ENCODE data around the gene HDAC4. TPM values are rescaled to one million over a fixed set of nuclear protein-coding genes. Genes with fewer than 3 reads are reported as not detected.
A peak's percentile ranks its signal among the peaks of the same experiment; 100 is the strongest.

The HDAC4 gene
- total RNA-seq, 1 donor from 2014 or later: 11.8 TPM

GRCh38 chr2:239263669-239264491 is 136.9 kb downstream of the HDAC4 start:
- Mint-ChIP-seq H3K27me3 (ENCODE audit: low read depth, unreplicated experiment) (no peaks in the 10 kb centered on the region), H3K27ac (ENCODE audit: unreplicated experiment) (peak overlapping the region; percentile 66), H3K4me1 (ENCODE audit: low read depth, unreplicated experiment) (peaks cover 40% of the 10 kb centered on the region), H3K4me3 (ENCODE audit: unreplicated experiment) (no peak overlapping the region), H3K9me3 (ENCODE audit: unreplicated experiment) (no peaks in the 10 kb centered on the region), H3K36me3 (ENCODE audit: low read depth, unreplicated experiment) (peaks cover 2% of the 10 kb centered on the region)
- no peaks in the 10 kb centered on the region for H3K36me3 ChIP-seq (ENCODE audit: insufficient read depth, low read length)
- FAIRE-seq (no peak), DNase-seq (ENCODE audit: low read depth) (no peak)
- no peak overlapping the region for H2AFZ ChIP-seq (ENCODE audit: low read depth, low read length)
- H3K27ac ChIP-seq (ENCODE audit: low read depth, low read length): no peak overlapping the region
- H3K4me3 ChIP-seq (ENCODE audit: insufficient read depth, low read depth, low read length): no peak overlapping the region
- TF ChIP-seq EZH2 (IDR thresholded peaks at IDR 0.05; ENCODE audit: insufficient read depth, low read length): no peak
- TF ChIP-seq CTCF (IDR thresholded peaks at IDR 0.05; ENCODE audit: insufficient read depth, low read depth, low read length): no peak
- no peak overlapping the region for H3K9ac ChIP-seq (ENCODE audit: low read length)
- H3K27me3 ChIP-seq (ENCODE audit: insufficient read depth, low read length): no peaks in the 10 kb centered on the region
- H3K4me2 ChIP-seq (ENCODE audit: low read length): peak overlapping the region; percentile 6
- H3K9me3 ChIP-seq (ENCODE audit: insufficient read depth, low read depth, low read length): no peaks in the 10 kb centered on the region
- H3K79me2 ChIP-seq (ENCODE audit: insufficient read depth, low read length): peaks cover 30% of the 10 kb centered on the region
- peaks cover 37% of the 10 kb centered on the region for H4K20me1 ChIP-seq (ENCODE audit: insufficient read depth, low read length)
- peaks cover 30% of the 10 kb centered on the region for H3K4me1 ChIP-seq (ENCODE audit: insufficient read depth, low read length)

- Histone ChIP-seq H3K27ac (ENCODE audit: low read depth, low read length) (no peak overlapping the region), H3K9me3 (ENCODE audit: insufficient read depth, low read depth, low read length) (no peaks in the 10 kb centered on the region), H3K4me2 (ENCODE audit: low read length) (no peak overlapping the region), H3K79me2 (ENCODE audit: insufficient read depth, low read length) (peaks cover 26% of the 10 kb centered on the region), H2AFZ (ENCODE audit: low read depth, low read length) (no peak overlapping the region), H3K36me3 (ENCODE audit: insufficient read depth, low read length) (no peaks in the 10 kb centered on the region), H4K20me1 (ENCODE audit: insufficient read depth, low read length) (peaks cover 31% of the 10 kb centered on the region), H3K4me3 (ENCODE audit: insufficient read depth, low read depth, low read length) (no peak overlapping the region), H3K27me3 (ENCODE audit: insufficient read depth, low read length) (no peaks in the 10 kb centered on the region), H3K4me1 (ENCODE audit: insufficient read depth, low read length) (peaks cover 30% of the 10 kb centered on the region), H3K9ac (ENCODE audit: low read length) (no peak overlapping the region)
- DNase-seq (ENCODE audit: low read depth): no peak
- no peaks in the 10 kb centered on the region for H3K9me3 Mint-ChIP-seq (ENCODE audit: unreplicated experiment)
- H3K27ac Mint-ChIP-seq (ENCODE audit: unreplicated experiment): no peak overlapping the region
- TF ChIP-seq EZH2 (IDR thresholded peaks at IDR 0.05; ENCODE audit: insufficient read depth, low read length): no peak
- TF ChIP-seq CTCF (IDR thresholded peaks at IDR 0.05; ENCODE audit: insufficient read depth, low read depth, low read length): no peak
- FAIRE-seq: no peak
- peaks cover 42% of the 10 kb centered on the region for H3K4me1 Mint-ChIP-seq (ENCODE audit: low read depth, unreplicated experiment)
- no peaks in the 10 kb centered on the region for H3K27me3 Mint-ChIP-seq (ENCODE audit: low read depth, unreplicated experiment)
- H3K36me3 Mint-ChIP-seq (ENCODE audit: low read depth, unreplicated experiment): peaks cover 2% of the 10 kb centered on the region
- no peak overlapping the region for H3K4me3 Mint-ChIP-seq (ENCODE audit: unreplicated experiment)
Observed at GRCh38 chr2:239263231-239263630, 137.6 kb downstream of the HDAC4 start.
